ENCODE results near the gene BTBD10. TPM values are rescaled to one million over a fixed set of nuclear protein-coding genes. Genes with fewer than 3 reads are reported as not detected.

The BTBD10 gene
- total and polyA plus RNA-seq, 4 donors: 3.7 to 12.7 (median 8.8) TPM

DNA sequence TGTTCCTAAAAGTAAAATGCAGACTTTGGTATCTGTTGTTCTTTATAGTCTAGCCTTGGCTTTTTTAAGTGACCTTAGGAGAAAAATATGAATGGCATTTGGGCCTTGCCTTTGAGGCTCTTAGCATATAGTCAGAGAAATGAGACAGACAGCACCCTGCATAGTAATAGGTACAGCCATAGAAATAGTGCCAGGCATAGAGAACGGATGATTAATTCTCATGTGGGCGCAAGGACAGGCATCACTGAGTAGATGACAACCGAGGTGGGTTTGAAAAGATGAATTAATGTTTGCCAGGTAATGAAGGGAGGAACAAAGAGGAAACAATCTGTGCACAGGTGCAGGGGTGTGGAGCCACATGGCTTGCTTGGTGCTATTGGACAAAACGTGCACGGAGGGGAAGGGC, 95.0 kb downstream of the BTBD10 start:
- Histone ChIP-seq H3K4me1 (ENCODE audit: control insufficient read depth in 4 of 4, insufficient read depth in 4 of 4, low read length in 3 of 4) (no peaks in the 10 kb centered on the region), H3K4me3 (ENCODE audit: low read depth in 1 of 3, low read length in 3 of 3) (no peak overlapping the region), H3K9me3 (ENCODE audit: control insufficient read depth in 4 of 4, low read length in 3 of 4) (no peaks in the 10 kb centered on the region), H3K27me3 (ENCODE audit: control insufficient read depth in 4 of 4, insufficient read depth in 4 of 4, low read length in 3 of 4) (no peaks in the 10 kb centered on the region), H3K27ac (ENCODE audit: low read depth in 1 of 2, low read length in 2 of 2) (no peak overlapping the region), H3K9ac (ENCODE audit: low read depth in 1 of 2, low read length in 2 of 2) (no peak overlapping the region), H3K36me3 (ENCODE audit: control insufficient read depth in 4 of 4, insufficient read depth in 3 of 4, low read depth in 1 of 4, low read length in 3 of 4) (peaks cover 9 to 89% (median 86%) of the 10 kb centered on the region in 4 donors)
- DNase-seq (ENCODE audit: low spot score): no peak
- TF ChIP-seq GABPA (IDR thresholded peaks at IDR 0.05 in 1 of 2, conservative IDR thresholded peaks at IDR 0.05 in 1 of 2): no peak
- TF ChIP-seq HNF4G (IDR thresholded peaks at IDR 0.05): no peak
- TF ChIP-seq, protein P1, sequence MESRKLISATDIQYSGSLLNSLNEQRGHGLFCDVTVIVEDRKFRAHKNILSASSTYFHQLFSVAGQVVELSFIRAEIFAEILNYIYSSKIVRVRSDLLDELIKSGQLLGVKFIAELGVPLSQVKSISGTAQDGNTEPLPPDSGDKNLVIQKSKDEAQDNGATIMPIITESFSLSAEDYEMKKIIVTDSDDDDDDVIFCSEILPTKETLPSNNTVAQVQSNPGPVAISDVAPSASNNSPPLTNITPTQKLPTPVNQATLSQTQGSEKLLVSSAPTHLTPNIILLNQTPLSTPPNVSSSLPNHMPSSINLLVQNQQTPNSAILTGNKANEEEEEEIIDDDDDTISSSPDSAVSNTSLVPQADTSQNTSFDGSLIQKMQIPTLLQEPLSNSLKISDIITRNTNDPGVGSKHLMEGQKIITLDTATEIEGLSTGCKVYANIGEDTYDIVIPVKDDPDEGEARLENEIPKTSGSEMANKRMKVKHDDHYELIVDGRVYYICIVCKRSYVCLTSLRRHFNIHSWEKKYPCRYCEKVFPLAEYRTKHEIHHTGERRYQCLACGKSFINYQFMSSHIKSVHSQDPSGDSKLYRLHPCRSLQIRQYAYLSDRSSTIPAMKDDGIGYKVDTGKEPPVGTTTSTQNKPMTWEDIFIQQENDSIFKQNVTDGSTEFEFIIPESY (IDR thresholded peaks at IDR 0.05): no peak
- TF ChIP-seq FOXA2 (IDR thresholded peaks at IDR 0.05): no peak
- TF ChIP-seq EGR1 (IDR thresholded peaks at IDR 0.05; ENCODE audit: low read depth in 2 of 2): no peak
- WGBS: 89% methylated on average over 5 of the region's 5 CpGs

DNA sequence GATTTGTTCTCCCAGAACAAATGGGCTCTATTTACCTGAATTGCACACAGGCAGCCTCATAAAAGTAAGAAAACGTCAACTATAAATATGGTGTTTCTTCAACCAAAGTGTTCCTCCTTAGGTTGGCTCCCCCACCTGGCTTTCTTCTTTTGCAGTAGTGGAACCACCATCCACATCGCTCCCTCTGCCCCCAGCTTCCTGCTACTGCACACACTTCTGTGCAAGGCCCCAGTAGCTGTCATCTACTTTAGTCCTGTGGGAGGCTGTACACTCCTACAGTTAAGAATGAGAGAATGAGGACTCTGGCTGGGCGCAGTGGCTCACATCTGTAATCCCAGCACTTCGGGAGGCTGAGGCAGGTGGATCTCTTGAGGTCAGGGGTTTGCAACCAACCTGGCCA, 95.9 kb downstream of the BTBD10 start:
- WGBS: 97% methylated on average over 4 of the region's 4 CpGs
- H3K27me3 ChIP-seq (ENCODE audit: control insufficient read depth in 4 of 4, insufficient read depth in 4 of 4, low read length in 3 of 4): no peaks in the 10 kb centered on the region
- H3K27ac ChIP-seq (ENCODE audit: low read depth in 1 of 2, low read length in 2 of 2): no peak overlapping the region
- no peaks in the 10 kb centered on the region for H3K4me1 ChIP-seq (ENCODE audit: control insufficient read depth in 4 of 4, insufficient read depth in 4 of 4, low read length in 3 of 4)
- H3K9me3 ChIP-seq (ENCODE audit: control insufficient read depth in 4 of 4, low read length in 3 of 4): no peaks in the 10 kb centered on the region
- H3K9ac ChIP-seq (ENCODE audit: low read depth in 1 of 2, low read length in 2 of 2): no peak overlapping the region
- peaks cover 9 to 87% (median 82%) of the 10 kb centered on the region in 4 donors for H3K36me3 ChIP-seq (ENCODE audit: control insufficient read depth in 4 of 4, insufficient read depth in 3 of 4, low read depth in 1 of 4, low read length in 3 of 4)
- TF ChIP-seq GABPA (IDR thresholded peaks at IDR 0.05 in 1 of 2, conservative IDR thresholded peaks at IDR 0.05 in 1 of 2) (no peak), FOXA2 (IDR thresholded peaks at IDR 0.05) (no peak), SP1 (IDR thresholded peaks at IDR 0.05) (no peak), YY1 (IDR thresholded peaks at IDR 0.05) (no peak), HNF4G (IDR thresholded peaks at IDR 0.05) (no peak), HNF4A (conservative IDR thresholded peaks at IDR 0.05) (no peak), TAF1 (conservative IDR thresholded peaks at IDR 0.05) (no peak), JUND (IDR thresholded peaks at IDR 0.05) (no peak), RXRA (IDR thresholded peaks at IDR 0.05) (no peak)
- H3K4me3 ChIP-seq (ENCODE audit: low read depth in 1 of 3, low read length in 3 of 3): no peak overlapping the region
- DNase-seq (ENCODE audit: low spot score): no peak

DNA sequence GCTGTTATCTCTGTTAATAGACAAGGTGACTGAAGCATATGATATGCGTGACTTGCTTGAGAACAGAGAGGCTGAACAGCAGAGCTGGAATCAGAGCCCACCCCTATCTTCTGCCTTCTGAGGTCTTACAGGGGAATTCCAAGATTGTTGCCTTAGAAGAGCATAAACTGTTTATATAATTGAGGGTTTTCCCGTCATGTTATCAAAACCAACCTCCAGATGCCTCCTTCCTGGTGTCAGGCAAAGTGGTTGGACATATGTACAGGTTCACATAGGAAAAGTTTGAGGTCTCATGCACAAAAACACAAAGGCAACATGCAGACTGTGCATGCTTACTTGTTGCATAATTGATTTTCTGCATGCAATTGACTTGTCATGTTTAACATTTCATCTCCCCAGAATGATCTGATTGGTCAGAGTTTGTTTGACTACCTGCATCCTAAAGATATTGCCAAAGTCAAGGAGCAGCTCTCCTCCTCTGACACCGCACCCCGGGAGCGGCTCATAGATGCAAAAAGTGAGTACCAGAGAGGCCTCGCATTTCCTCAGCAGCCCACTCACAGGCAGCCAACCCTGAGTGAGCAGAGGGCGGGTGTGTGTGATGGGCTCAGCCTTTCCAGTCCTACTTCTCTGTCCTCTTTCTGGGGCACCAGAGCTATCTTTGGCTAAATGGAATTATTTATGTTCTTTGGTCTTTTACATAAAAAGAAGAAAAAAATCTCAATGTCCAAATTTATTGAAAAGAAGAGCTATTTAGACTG, 96.6 kb downstream of the BTBD10 start:
- Histone ChIP-seq H3K27me3 (ENCODE audit: control insufficient read depth in 4 of 4, insufficient read depth in 4 of 4, low read length in 3 of 4) (no peaks in the 10 kb centered on the region), H3K4me1 (ENCODE audit: control insufficient read depth in 4 of 4, insufficient read depth in 4 of 4, low read length in 3 of 4) (no peaks in the 10 kb centered on the region), H3K9ac (ENCODE audit: low read depth in 1 of 2, low read length in 2 of 2) (no peak overlapping the region), H3K9me3 (ENCODE audit: control insufficient read depth in 4 of 4, low read length in 3 of 4) (no peaks in the 10 kb centered on the region), H3K27ac (ENCODE audit: low read depth in 1 of 2, low read length in 2 of 2) (no peak overlapping the region), H3K36me3 (ENCODE audit: control insufficient read depth in 4 of 4, insufficient read depth in 3 of 4, low read depth in 1 of 4, low read length in 3 of 4) (peaks cover 9 to 87% (median 82%) of the 10 kb centered on the region in 4 donors), H3K4me3 (ENCODE audit: low read depth in 1 of 3, low read length in 3 of 3) (no peak overlapping the region)
- no peak for DNase-seq (ENCODE audit: low spot score)
- 95% methylated on average over 7 of the region's 7 CpGs for whole genome bisulfite sequencing
- no peak for TF ChIP-seq FOXA1 (IDR thresholded peaks at IDR 0.05)
- no peak for TF ChIP-seq SP1 (IDR thresholded peaks at IDR 0.05)
- TF ChIP-seq, protein P2, sequence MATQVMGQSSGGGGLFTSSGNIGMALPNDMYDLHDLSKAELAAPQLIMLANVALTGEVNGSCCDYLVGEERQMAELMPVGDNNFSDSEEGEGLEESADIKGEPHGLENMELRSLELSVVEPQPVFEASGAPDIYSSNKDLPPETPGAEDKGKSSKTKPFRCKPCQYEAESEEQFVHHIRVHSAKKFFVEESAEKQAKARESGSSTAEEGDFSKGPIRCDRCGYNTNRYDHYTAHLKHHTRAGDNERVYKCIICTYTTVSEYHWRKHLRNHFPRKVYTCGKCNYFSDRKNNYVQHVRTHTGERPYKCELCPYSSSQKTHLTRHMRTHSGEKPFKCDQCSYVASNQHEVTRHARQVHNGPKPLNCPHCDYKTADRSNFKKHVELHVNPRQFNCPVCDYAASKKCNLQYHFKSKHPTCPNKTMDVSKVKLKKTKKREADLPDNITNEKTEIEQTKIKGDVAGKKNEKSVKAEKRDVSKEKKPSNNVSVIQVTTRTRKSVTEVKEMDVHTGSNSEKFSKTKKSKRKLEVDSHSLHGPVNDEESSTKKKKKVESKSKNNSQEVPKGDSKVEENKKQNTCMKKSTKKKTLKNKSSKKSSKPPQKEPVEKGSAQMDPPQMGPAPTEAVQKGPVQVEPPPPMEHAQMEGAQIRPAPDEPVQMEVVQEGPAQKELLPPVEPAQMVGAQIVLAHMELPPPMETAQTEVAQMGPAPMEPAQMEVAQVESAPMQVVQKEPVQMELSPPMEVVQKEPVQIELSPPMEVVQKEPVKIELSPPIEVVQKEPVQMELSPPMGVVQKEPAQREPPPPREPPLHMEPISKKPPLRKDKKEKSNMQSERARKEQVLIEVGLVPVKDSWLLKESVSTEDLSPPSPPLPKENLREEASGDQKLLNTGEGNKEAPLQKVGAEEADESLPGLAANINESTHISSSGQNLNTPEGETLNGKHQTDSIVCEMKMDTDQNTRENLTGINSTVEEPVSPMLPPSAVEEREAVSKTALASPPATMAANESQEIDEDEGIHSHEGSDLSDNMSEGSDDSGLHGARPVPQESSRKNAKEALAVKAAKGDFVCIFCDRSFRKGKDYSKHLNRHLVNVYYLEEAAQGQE (IDR thresholded peaks at IDR 0.05): no peak
- TF ChIP-seq, protein P3, sequence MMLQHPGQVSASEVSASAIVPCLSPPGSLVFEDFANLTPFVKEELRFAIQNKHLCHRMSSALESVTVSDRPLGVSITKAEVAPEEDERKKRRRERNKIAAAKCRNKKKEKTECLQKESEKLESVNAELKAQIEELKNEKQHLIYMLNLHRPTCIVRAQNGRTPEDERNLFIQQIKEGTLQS (IDR thresholded peaks at IDR 0.05): no peak
- TF ChIP-seq YY1 (IDR thresholded peaks at IDR 0.05): no peak
- no peak for TF ChIP-seq HNF4A (conservative IDR thresholded peaks at IDR 0.05)
- no peak for TF ChIP-seq EGR1 (IDR thresholded peaks at IDR 0.05; ENCODE audit: low read depth in 2 of 2)
- no peak for TF ChIP-seq TAF1 (conservative IDR thresholded peaks at IDR 0.05)
- TF ChIP-seq, protein P1 (IDR thresholded peaks at IDR 0.05): no peak
- TF ChIP-seq GABPA (IDR thresholded peaks at IDR 0.05 in 1 of 2, conservative IDR thresholded peaks at IDR 0.05 in 1 of 2): no peak
- TF ChIP-seq RAD21 (IDR thresholded peaks at IDR 0.05): no peak
- TF ChIP-seq, protein P4, sequence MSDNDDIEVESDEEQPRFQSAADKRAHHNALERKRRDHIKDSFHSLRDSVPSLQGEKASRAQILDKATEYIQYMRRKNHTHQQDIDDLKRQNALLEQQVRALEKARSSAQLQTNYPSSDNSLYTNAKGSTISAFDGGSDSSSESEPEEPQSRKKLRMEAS (IDR thresholded peaks at IDR 0.05): no peak
- no peak for TF ChIP-seq JUND (IDR thresholded peaks at IDR 0.05)
- no peak for TF ChIP-seq RXRA (IDR thresholded peaks at IDR 0.05)
